ENCODE data around the gene ZC3H11A.

DNA sequence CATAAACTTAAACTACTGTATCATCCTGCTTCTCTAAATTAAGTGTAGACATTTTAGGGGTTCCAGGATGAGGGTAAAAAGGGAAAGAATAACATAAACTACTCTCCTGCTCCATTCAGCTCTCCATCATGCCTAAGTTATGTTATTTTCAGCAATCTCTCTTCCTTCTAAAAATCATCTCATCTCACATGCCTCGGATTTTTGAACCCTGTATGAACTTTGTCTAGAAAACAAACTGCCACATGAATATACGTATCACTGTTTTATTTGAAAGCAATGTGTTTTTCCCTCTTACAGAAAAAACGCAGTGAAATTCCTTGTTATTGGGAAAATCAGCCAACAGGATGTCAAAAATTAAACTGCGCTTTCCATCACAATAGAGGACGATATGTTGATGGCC is 32.6 kb downstream of the ZC3H11A start:
- TF ChIP-seq, protein P1, sequence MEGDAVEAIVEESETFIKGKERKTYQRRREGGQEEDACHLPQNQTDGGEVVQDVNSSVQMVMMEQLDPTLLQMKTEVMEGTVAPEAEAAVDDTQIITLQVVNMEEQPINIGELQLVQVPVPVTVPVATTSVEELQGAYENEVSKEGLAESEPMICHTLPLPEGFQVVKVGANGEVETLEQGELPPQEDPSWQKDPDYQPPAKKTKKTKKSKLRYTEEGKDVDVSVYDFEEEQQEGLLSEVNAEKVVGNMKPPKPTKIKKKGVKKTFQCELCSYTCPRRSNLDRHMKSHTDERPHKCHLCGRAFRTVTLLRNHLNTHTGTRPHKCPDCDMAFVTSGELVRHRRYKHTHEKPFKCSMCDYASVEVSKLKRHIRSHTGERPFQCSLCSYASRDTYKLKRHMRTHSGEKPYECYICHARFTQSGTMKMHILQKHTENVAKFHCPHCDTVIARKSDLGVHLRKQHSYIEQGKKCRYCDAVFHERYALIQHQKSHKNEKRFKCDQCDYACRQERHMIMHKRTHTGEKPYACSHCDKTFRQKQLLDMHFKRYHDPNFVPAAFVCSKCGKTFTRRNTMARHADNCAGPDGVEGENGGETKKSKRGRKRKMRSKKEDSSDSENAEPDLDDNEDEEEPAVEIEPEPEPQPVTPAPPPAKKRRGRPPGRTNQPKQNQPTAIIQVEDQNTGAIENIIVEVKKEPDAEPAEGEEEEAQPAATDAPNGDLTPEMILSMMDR (optimal IDR thresholded peaks at IDR 0.05 in 1 of 3, IDR thresholded peaks at IDR 0.05 in 1 of 3, conservative IDR thresholded peaks at IDR 0.05 in 1 of 3; ENCODE audit: extremely low read depth in 1 of 3, insufficient read depth in 2 of 3, low read length in 3 of 3): no peak
- TF ChIP-seq EZH2 (IDR thresholded peaks at IDR 0.05; ENCODE audit: low read length): no peak

All from keratinocyte (primary cell).